Stimulated activated CD8-positive, alpha-beta memory T cell treated with anti-CD3 and anti-CD28 coated beads, Interleukin-4, amount 100 ng/mL, for 4 hours (primary cell): ENCODE data around the gene REPS2.
"Not testable (repeated sequence)": the region's sequence is repeated elsewhere in the genome, so short reads cannot be mapped to it uniquely, and the experiment has no call there.

ENCODE experiments used
- DNase-seq, 2 donors: peaks; one replicate each; pipeline ENCODE4 v3.0.0-alpha.2; 2020; ENCODE audit warnings: low read depth in 2 of 2, low spot score in 1 of 2

REPS2 gene

GRCh38 chrX:16946361-16946964, at the start of gene REPS2:
Gene REPS2, plus strand, starts transcription at chrX:16946658. Its CDS starts 204 bp downstream, at chrX:16946862.
- DNase-seq: peak; percentile 36 to 50

GRCh38 chrX:16897445-16897844, 49.0 kb upstream of the REPS2 start:
- no peak for DNase-seq

DNA sequence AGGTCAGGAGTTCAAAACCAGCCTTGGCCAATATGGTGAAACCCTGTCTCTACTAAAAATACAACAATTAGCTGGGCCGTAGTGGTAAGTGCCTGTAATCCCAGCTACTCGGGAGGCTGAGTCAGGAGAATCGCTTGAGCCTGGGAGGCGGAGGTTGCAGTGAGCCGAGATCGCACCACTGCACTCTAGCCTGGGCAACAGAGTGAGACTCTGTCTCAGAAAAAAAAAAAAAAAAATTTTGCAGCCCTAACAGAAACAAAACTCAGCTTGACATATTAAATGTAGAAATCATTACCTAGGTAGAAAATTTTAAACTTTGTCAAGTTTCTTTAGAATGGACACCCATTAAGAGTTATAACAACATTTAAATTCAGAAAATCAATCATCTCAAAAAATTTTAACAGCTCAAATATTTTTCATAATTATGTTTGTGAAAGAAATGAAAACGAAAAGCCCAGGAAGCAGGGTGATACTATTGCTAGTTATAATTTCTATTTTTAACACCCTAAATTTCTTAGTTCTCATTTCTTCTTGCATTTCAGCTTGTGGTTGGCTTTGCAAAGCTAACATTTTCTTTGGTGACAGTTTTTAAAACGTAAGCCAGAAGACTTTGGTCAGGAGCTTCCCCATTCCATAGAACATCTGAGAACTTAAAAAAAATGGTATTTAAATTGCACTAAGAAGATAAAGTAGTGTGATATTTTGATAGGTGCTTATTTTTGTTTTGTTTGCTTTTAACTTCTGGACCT, 43.0 kb upstream of the REPS2 start:
- DNase-seq: no peak

DNA sequence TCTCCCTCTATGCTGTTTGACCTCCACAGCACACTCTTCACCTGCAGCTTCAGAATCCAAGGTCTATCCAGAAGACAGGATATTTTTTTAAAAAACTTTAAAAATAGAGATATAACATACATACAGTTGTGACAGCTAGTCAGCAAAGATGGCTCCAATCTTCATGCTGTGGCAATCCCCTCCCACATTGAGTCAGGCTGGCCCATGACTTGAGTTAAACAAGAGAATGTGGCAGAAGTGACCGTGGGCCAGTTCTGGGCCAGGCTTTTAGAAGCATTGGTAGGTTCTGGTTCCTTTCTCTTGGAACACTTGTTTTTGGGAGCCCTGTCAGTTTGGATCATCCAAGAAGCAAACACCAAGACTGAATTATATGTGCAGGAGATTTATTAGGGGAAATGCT, 36.1 kb upstream of the REPS2 start:
- DNase-seq: no peak

DNA sequence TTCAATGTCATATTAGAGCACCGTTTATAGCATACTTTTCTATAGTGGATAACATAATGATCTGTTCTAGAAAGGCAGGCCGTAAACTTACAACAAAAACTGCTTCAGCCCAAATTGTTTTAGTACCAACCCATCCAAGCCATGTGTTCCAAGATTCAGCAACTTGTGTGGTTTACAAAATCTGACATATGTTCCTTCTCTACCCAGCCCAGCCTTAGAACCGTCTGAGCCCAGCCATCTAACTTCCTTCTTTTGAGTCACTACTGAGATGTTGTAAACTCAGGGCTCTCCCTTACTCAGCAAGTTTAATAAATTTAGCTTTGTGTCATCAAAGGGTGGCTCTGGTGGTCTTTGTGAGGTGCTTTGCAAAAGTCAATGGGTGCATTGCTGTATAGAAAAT, 32.4 kb upstream of the REPS2 start:
- DNase-seq: no peak

DNA sequence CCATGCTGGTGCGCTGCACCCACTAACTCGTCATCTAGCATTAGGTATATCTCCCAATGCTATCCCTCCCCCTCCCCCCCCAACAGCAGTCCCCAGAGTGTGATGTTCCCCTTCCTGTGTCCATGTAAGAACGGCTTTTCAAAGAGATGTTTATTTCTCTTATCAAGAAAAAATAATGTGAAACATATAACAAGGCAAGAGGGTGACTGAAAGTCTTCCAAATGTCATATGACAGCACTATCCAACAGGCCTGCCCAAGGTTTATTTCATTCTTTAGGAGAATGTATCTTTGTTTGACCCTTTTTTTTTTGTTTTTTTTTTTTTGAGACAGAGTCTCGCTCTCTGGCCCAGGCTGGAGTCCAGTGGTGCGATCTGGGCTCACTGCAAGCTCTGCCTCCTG, 29.9 kb upstream of the REPS2 start:
- no peak for DNase-seq

- no peak for DNase-seq
Observed at GRCh38 chrX:16917120-16917519, 29.3 kb upstream of the REPS2 start.

- DNase-seq: no peak
Observed at GRCh38 chrX:16918979-16919378, 27.5 kb upstream of the REPS2 start.

- no peak for DNase-seq
Observed at GRCh38 chrX:16920075-16920474, 26.4 kb upstream of the REPS2 start.

- DNase-seq: no peak
Observed at GRCh38 chrX:16923157-16923556, 23.3 kb upstream of the REPS2 start.

DNA sequence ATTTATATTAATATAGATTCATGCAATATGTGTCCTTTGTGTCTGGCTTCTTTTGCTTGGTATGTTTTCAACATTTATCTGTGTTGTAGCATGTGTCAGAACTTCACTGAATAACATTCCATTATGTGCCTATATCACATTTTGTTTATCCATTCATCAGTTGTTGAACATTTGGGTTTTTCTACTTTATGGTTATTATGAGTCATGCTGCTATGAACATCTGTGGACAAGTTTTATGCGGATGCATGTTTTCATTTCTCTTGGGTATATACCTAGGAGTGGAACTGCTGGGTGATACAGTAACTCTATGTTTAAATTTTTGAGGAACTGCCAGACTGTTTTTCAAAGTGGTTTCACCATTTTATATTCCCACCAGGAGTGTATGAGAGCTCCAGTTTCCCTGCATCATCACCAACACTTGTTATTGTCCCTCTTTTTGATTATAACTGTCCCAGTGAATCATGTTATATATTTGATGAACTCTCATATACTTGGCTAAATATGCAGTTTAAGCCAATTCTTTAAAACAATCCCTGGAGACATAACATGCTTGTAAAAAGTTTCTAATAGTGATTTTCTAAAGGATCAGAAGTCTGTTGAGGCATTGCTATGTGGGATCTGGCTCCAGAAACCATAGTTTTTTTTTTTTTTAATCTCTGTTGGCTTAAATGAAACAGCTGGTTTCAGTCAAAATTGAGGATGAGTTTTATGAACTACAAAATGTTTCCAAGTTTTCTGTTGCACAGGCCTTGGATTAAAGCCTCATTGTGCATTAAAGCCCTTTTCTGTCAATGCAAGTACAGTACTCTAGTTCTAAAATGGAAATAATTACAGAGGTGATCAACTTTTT, 21.6 kb upstream of the REPS2 start:
- no peak for DNase-seq

GRCh38 chrX:16930392-16930791, 16.1 kb upstream of the REPS2 start:
- no peak for DNase-seq

- no peak for DNase-seq
Observed at GRCh38 chrX:16931371-16931770, 15.1 kb upstream of the REPS2 start.

DNA sequence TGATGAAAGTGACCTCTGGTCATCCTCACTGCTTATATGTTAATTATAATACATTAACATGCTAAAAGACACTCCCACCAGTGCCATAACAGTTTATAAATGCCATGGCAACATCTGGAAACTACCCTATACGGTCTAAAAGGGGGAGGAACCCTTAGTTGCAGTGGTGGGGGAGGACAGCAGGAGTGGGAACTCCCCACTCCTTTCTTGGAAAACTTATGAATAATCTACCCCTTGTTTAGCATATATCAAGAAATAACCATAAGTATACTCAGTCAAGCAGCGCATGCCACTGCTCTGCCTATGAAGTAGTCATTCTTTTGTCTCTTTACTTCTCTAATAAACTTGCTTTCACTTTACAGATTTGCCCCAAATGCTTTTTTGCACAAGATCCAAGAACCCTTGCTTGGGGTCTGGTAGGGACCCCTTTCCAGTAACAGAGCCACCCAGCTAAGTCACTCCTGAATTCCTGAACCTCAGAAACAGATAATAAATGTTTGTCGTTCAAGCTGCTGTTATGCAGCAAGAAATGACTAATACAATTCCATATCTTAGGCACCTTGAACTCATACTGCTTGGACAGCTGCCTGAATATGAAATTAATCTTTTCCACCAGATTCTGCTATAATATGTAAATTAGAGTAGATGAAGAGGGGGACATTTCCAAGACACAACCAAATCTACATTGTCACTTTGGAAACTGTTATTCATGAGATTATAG, 14.4 kb upstream of the REPS2 start:
- no peak for DNase-seq

DNA sequence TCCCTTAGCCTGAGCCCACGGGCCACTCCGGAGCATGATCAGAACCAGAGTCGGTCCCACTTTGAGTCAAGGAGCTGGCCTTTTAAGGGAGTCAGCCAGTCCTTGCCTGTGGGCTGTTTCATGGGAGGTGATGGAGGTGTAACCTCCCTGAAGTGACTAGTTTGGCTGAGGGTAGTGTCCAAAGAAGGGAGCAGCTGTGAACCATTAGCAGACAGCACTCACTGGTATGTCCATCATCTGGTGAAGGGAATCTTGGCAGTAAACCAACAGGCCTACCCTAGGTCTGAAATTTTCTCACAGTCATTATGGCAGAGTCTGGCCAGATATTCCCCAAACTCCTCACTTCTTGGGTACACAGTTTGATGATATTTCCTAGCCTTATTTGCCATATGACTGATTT, 12.3 kb upstream of the REPS2 start:
- DNase-seq: no peak

DNA sequence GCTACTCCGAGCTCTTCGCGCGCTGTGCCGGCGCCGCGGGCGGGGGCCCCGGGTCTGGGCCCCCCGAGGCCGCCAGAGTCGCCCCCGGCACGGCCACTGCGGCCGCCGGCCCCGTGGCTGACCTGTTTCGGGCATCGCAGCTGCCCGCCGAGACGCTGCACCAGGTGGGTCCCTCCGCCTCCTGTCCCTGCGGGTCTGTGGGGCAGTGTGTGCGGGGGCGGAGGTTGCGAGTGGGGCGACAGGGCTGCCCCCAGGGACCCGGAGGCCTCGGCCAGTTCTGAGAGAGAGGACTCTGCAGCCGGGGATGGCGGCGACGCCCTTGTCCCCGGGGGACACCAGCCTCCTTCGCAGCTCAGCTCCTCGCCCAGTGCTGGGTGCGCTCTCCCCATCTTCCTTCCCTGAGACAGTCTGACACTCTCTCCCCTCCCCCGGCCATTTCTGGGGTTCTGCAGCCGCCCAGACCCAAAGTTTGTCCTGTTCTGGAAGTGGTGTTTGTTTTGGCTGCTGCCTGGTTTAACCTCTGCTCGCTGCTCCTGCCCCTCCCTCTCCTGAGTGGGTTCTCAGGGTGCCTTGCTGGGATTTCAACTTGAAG, 609 bp downstream of the REPS2 start:
- no peak for DNase-seq

DNA sequence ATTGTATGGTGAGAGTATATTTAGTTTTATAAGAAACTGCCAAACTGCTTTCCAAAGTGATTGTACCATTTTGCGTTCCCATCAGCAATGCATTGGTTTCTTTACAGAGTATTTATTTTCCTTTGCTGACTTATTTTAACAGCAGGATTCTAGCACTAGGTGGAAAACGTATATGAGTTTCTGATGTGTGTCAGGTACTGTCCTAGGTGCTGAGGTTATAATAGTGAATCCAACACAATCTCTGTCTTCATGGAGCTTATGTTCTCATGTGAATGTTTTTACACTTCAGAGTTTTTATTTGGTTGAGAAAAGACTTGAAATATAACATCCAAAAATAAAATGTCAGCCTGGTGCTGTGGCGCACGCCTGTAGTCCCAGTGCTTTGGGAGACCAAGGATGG, 4.0 kb downstream of the REPS2 start:
- DNase-seq: no peak

DNA sequence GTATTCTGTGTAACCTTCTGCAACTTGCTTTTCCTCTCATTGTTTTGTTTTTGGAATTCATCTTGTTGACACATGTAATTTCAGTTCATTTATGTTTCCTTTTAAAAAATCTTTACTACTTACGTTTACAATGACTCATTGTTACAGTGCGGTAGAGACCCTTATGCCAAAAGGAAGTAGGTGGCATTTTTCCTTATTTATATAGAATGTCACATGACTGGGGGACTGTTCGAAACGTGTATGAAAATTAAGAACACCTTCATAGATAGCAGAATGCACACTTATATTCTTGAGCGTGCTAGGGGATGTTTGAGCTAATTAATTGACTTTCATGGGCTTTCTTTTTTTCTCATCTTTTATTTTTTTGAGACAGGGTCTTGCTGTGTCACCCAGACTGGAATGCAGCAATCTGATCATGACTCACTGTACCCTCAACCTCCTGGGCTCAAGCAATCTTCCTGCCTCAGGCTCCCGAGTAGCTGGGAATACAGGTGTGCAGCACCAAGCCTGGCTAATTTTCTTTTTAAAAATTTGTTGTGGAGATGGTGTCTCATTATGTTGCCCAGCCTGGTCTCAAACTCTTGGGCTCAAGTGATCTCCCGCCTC, 7.3 kb downstream of the REPS2 start:
- DNase-seq: no peak

DNA sequence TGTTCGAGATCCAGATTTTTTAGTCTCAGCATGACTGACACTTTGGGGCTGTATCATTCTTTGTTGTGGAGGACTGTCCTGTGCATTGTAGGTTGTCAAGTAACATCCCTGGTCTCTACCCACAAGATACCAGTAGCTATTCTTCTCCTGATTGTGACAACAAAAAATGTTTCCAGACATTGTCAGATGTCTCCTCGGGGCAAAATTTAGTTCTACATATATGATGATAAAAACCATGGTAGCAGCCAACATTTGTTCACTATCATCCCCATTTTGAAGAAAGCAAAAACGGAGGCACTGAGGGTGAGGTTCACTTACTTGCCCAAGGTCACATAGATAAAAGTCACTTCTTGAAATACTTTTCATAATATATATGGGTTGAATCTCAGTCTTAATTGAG, 11.3 kb downstream of the REPS2 start:
- no peak for DNase-seq

DNA sequence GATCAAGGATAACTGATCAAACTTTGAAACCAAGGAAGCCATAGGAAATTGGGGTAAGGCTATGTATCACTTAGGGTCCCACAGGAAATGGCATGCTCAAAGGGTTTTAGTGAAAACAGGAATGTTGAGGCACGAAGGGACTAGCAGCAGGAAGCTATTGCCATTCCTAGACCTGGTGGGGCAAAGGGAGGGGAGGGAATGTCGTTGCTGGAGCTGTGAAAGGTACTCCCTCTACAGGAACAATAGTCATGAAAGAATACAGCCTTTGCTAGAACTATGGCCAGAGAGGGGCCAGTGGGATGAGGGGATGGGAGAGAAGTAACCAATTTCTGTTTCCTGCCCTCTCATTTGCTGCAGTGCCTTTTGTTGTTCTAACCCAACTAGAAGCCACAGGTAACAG, 11.9 kb downstream of the REPS2 start:
- no peak for DNase-seq

- not testable (repeated sequence) for DNase-seq
Observed at GRCh38 chrX:16962661-16963060, 16.2 kb downstream of the REPS2 start.
